ES-I3 (cell line): ENCODE measurements around the gene ASXL1.
A peak's percentile ranks its signal among the peaks of the same experiment; 100 is the strongest.

Experiments
- H3K36me3 ChIP-seq: 2 replicates; pipeline ENCODE4 v1.6.1; 2013; ENCODE audit warnings: mild to moderate bottlenecking, low read length, control low read depth, moderate library complexity; ENCODE audit not compliant: insufficient read depth
- H3K4me1 ChIP-seq: 2 replicates; pipeline ENCODE4 v1.6.1; 2013; ENCODE audit warnings: mild to moderate bottlenecking, control low read depth, low read length; ENCODE audit not compliant: insufficient read depth
- H3K9ac ChIP-seq: 2 replicates; pipeline ENCODE4 v1.6.1; 2013; ENCODE audit warnings: low read depth, mild to moderate bottlenecking, low read length, moderate library complexity
- H3K9me3 ChIP-seq: 2 replicates; pipeline ENCODE4 v1.6.1; 2013; ENCODE audit warnings: mild to moderate bottlenecking, low read length, moderate library complexity; ENCODE audit not compliant: control insufficient read depth, insufficient read depth

ASXL1 gene

DNA sequence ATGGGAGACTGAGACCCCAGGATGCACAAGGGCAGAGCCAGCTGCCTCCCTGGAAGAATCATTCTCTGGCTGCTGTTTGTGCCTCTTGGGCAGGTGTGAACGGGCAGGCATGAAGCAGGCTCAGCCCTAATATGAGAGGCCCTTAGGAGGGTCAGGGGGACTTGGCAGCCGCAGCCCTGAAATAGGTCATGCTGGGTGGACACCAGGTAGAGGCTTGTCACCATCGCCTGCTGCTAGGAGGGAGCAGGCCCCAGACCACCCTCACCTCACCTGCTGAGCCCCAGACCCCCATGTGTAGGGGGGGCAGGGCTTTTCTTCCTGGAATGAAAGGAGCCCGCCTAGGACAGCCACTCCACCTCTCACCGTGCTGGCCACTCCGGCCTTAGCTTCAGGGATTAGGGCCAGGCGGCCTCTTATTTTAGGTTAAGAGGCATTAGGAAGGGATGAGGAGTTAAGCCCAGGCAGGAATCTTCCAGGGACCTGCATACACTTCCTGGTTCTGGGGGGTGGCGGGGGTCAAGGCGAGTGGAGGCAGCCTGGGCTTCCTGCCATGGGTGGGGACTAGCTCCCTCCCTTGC is 92.4 kb downstream of the ASXL1 start:
- Histone ChIP-seq H3K36me3 (peaks cover 14% of the 10 kb centered on the region), H3K9me3 (no peaks in the 10 kb centered on the region)

DNA sequence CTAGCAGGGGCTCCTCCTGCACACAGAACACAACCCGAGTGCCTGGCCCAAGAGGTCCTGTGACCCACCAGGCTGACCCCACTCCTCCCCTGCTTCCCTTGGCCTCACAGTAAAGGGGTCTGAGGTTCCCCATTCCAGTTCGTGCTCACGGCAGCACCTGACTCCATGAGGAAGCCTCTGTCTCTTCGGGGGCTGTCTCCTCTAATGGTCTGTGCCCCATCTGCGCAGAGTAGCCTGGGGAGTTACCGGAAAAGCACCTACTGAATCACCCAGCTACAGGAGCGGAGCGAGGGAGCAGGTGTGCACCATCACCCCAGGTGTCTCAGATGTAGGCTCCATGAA is 93.2 kb downstream of the ASXL1 start:
- H3K4me1 ChIP-seq = no peaks in the 10 kb centered on the region; the same call in 1 of the 2 replicates
- peaks cover 14% of the 10 kb centered on the region for H3K36me3 ChIP-seq
- H3K9me3 ChIP-seq = no peaks in the 10 kb centered on the region
- H3K9ac ChIP-seq = no peak overlapping the region

More for the DNA sequence above, 92.4 kb downstream of the ASXL1 start:
- Histone ChIP-seq H3K9ac (no peak overlapping the region), H3K4me1 (peaks cover under 1% of the 10 kb centered on the region; the same call in 1 of the 2 replicates)

DNA sequence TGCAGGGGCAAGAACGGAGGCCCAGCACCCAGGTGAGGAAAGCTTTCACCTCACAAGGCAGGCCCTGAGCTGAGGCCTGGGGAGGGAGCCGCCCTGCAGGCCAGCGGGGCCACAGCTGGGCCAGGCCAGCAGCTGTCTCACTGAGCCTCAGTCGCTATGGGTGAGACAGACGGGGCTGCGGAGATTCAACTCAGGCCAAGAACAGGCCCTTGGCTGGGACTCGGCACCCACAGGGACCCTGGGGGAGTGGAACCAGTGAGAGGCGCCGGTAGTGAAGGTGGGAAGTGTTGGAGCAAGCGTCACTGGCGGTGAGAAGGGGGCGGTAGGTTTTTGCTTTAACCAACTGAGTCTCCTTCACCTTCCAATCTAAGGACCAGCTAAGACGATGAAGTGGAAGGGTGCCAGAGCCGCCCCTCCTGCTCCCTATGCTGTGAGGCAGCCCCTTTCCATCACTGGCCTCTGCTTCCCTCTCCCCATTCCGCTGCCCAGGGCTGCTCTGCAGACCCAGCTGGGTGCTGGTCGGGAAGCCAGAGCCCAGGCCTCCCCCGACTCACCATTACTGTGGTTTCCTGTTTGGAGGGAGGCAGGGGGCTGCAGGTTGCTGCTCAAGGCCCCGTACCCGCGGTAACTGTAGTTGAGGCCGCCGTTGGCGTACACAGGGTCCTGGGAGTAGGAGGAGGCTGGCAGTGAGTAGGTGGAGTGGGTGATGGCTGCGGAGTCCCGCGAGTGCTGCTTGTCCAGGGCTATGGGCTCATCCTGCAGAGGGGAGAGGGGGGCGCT is 93.7 kb downstream of the ASXL1 start:
- Histone ChIP-seq H3K36me3 (peaks cover 14% of the 10 kb centered on the region), H3K9me3 (no peaks in the 10 kb centered on the region), H3K4me1 (no peaks in the 10 kb centered on the region; the same call in 1 of the 2 replicates), H3K9ac (no peak overlapping the region)

DNA sequence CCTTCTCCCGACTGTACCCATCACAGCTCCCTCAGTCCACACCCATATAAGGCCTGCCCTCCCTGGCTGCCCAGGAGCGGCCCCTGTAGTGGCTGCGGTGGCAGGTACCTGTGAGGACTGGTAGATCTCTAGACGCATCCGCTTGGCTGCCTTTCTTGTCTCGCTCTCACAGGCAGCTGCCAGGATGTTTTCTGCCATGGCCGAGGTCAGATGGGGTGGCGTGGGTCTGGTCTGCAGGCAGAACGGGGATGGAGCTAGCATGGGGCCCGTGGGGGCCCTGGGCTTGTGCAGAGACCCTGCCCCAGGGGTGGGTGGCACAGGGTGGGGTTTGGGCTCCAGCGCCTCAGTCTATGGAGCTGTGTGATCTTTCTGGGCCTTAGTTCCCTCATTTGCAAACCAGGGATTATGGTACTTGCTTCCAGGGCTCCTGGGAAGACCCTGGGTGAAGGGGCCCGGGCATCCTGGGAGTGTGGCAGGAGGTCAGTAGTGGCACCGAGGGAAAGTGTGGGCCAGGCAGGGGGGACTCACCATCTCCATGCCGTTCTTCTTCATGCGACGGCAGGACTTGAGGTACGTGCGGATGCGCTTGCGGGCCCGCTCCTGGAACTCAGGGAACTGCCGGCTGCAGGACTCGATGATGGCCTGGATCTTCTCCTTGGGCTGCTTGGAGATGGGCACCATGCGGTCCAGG is 94.8 kb downstream of the ASXL1 start:
- no peaks in the 10 kb centered on the region for H3K9me3 ChIP-seq
- H3K4me1 ChIP-seq = peaks cover 3% of the 10 kb centered on the region; the same call in 1 of the 2 replicates
- H3K36me3 ChIP-seq = peaks cover 14% of the 10 kb centered on the region
- no peak overlapping the region for H3K9ac ChIP-seq

DNA sequence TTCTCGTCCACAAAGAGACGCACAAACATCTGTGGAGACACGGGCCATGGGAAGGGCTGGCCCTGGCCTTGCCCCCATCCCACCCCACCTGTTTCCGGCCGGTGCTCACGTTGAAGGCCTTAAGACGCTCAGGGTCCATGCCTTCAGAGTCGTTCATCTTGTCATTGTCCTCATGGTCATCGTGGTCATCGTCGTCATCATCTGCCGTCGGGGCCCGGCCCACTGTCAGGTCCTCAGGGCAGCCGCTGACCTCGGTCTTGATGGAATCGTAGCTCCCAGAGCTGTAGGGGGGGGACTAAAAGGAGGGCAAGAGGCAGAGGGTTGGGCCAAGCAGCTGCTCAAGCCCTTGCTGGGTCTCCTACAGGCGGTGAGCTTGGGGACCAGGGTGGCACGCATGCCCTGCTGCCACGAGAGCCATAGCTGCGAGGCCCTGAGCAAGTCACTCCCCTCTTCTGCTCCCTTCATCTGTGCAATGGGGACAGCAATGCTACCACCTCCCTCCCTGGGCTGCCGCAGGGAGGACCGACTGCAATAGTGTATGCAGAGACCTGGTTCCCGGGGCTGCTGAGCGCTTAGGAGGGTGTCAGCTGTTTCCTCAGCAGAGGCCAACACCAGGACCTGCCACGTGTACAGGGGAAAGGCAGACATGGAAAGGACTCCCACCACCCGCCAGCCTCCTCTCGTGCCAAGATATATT is 95.5 kb downstream of the ASXL1 start:
- Histone ChIP-seq H3K4me1 (peaks cover 8% of the 10 kb centered on the region; the same call in 1 of the 2 replicates), H3K9me3 (no peaks in the 10 kb centered on the region), H3K36me3 (peaks cover 14% of the 10 kb centered on the region), H3K9ac (no peak overlapping the region)

DNA sequence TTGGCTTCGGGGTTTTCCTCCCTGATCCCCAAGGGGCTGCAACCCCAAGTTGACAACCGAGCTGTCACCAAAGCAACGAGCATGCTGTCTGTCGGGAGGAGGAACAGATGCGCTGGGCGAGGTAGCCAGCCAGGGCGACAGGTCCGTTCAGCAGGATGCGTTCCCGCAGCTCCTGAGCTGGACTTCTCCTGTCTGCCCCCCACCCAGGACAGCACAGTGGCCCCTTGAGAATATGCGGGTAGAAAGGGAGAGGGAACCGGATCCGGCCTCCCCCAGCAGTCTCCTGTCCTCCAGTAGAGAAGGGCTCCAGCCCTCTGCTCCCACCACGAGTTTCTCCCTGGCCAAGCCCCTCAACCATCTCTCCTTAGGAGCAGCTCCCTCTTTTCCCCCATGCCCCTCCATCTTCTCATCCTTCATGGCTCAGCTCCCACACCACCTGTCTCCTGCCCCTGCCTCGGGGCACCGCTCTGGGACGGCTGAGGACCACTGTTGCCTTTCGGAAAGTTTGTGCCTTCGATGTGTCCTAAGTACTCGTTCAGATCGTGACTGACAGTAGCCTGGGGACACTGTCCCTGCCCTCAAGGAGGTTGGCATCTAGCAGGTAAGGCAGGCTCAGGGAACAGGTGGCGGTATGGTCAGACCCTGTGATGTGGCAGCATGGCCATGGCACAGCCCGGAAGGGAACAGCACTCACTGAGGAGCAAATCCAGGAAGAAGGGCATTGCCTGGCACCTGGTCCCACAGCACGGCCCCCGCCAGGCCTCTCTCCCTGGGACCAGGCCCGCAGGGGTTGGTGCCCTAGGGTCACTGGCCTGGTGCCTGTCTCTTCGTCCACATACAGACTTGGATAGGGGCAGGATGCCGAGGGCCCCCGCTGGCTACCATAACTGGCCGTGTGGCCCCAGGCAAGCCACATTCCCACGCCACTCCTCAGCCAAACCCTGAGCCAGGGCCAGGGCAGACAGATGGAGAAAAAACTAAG is 96.3 kb downstream of the ASXL1 start:
- Histone ChIP-seq H3K36me3 (peaks cover 14% of the 10 kb centered on the region), H3K9me3 (no peaks in the 10 kb centered on the region), H3K4me1 (peaks cover 8% of the 10 kb centered on the region; the same call in 1 of the 2 replicates), H3K9ac (no peak overlapping the region)

DNA sequence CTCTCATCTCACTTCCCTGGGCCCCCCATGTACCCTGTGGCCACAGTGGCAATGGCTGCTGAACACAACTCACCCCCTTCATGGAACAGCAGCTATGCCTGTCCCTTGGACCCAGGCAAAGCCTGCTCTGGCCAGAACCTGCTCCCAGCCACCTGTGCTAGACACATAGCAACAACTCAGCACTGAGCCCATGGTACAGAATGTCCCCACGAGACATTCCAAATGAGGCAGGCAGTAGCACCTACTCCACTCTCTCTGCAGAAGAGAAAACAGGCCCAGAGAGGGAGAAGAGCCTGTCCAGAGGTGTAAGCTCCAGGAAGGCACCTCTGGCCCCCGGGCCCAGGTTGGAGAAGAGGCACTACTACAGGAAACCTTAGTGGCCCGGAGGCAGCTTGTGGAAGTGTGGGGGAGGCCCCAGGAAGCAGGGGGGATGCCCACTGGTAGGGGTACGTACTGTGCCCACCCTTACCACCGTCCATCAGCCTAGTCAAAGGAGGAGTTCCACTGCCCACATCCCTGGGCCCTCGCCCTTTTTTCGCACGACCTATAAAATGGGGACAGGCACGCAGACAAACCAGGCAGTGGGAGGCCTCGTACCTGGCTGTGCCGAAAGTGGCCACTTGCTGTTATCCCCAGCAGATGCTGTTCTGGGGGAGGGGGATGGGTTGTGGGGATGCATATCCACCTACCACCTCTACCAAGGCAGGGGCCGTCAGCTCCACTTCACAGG is 97.2 kb downstream of the ASXL1 start:
- Histone ChIP-seq H3K9ac (no peak overlapping the region), H3K9me3 (no peaks in the 10 kb centered on the region), H3K4me1 (peaks cover 8% of the 10 kb centered on the region; the same call in 1 of the 2 replicates), H3K36me3 (peaks cover 11% of the 10 kb centered on the region; the same call in 1 of the 2 replicates)

DNA sequence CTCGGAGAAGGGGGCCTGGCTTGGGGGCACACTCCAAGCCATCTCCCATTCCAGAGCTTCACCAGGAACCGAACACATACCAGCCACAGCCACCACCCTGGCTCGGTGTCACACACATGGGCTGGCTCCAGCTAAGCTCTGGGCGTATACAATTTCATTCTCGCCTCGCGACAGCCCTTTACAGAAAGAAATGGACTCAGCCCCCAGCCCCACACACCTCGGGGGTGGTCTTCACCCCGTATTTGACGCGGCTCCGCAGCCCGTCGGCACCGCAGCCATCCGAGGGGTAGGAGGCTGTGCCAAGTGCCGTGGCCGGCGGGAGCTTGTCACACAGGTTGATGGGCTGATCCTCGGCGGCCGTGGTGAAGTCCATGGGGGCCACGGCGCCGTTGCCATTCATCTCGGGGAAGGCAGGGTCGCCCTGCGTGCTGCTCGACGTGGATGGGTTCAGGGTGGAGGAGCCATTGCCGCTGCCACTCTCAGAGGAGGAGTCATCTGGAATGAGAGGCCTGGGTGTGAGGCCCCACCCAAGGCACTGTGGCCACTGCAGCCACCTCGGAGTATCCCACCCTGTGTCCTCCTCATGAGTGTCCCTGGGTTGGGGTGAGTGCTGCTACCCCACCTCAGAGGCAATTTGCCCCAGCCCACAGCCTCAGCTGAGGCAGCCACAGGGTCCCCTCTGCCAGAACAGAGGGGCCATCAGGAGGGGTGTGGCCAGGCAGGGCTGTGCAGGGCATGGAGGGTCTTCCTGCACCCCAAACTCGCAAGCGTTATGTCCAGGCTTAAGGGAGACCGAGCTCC is 98.0 kb downstream of the ASXL1 start:
- Histone ChIP-seq H3K9me3 (no peaks in the 10 kb centered on the region), H3K4me1 (peaks cover 8% of the 10 kb centered on the region; the same call in 1 of the 2 replicates), H3K36me3 (peaks cover 10% of the 10 kb centered on the region; the same call in 1 of the 2 replicates), H3K9ac (no peak overlapping the region)

DNA sequence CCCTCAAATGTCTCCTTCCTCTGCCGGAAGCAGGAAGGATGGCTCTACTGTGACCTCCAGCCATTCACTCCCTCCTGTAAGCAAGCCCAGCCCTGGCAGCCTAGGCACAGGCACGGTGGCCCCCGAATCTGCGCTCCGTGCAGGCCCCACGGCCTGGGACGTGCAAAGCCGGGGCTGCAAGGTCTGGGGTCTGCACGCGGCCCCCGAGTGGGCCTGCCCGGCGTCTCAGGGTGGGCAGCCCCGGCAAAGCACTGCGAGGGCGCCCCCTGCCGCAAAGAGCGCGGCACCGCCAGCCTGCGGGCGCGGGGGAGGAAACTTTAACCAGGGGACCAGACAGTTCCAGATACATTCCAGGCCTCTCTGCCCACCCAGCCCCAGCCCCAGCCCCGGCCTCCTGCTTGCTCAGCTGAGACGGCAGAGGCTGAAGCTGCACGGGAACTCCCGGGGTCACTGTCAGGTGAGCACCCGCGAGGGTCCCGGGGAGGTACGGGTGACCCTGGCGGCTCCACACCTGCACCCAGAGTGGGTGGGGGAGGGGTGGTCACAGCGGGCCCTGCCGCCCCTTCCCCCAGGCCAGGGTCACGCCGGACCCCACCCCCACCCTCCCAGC is 98.8 kb downstream of the ASXL1 start:
- H3K36me3 ChIP-seq = peaks cover 7% of the 10 kb centered on the region; the same call in 1 of the 2 replicates
- H3K4me1 ChIP-seq = peaks cover 8% of the 10 kb centered on the region; the same call in 1 of the 2 replicates
- H3K9me3 ChIP-seq = no peaks in the 10 kb centered on the region
- peak overlapping the region; percentile 62; the same call in 1 of the 2 replicates for H3K9ac ChIP-seq

DNA sequence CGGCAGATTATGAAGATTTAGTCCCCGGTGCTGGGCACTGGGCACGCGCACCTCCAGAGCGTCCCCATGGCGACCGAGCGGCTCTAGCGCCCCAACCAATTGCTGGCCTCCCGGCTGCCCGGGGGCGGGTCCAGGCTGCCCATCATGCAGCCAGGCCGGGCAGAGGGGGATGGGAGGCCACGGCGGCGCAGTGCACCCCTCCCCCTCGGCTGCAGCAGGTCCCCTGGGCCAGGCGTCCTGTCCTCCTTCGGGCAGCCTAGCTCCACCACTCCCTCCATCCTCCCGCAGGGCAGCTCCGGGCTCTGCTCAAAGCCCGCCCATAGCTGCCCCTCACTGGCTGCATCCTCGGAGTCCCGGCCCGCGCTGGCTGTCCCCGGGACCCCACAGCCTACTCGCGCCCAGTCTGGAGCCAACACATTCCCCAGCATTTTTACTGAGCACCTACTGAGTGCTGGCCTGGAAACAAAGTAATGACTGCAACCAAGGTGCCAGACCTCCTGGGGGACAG is 99.4 kb downstream of the ASXL1 start:
- Histone ChIP-seq H3K36me3 (peaks cover 7% of the 10 kb centered on the region; the same call in 1 of the 2 replicates), H3K4me1 (peaks cover 8% of the 10 kb centered on the region; the same call in 1 of the 2 replicates), H3K9ac (peak overlapping the region; percentile 62; the same call in 1 of the 2 replicates), H3K9me3 (no peaks in the 10 kb centered on the region)

DNA sequence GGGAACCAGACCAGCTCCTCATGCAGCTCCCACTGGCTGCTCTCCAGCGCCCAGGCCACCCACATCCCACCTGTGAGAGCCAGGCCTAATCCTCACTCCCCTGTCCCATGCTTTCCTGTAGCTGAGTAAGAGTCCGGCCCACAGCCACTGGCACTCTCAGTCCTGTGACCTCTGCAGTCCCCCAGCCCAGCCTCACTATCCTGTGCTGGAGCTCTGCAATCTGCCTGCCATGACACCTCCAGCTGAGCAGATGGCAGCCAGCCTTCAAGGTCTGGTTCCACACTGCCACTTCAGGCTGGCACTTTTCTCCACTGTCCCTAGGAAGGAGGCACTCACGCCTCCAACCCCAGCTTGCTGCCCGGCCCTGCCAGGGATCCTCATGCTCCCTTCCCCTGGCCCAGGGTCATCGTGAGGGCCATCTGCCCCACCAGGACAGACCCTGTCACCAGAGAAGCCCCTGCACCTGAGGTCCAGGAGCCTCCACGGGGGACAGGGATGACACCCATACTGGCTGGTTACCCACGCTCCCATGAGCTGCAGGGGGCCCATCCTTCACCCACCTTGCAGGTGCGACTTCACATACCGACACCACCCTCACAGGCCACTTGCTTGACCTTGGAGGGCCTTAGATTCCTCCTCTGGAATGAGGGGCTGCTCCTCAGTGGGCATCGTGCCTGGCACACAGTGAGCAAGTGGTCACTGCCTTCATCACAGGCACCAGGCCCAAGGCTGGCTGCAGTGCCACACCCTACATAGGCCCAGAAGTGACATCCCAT is 100.1 kb downstream of the ASXL1 start:
- peaks cover 8% of the 10 kb centered on the region; the same call in 1 of the 2 replicates for H3K4me1 ChIP-seq
- no peaks in the 10 kb centered on the region for H3K9me3 ChIP-seq
- H3K36me3 ChIP-seq = peaks cover 7% of the 10 kb centered on the region; the same call in 1 of the 2 replicates
- 0 out of 2 replicates have a peak overlapping the region, but pooled peaks have one; percentile 62 for H3K9ac ChIP-seq
